A549 treated with CORT108297 at 1 μM for 4 hours (cell line): ENCODE measurements around the gene ATP8B1. TPM values are rescaled to one million over a fixed set of nuclear protein-coding genes. Genes with fewer than 3 reads are reported as not detected.

Source experiments
- total RNA-seq: library from RNA; stranded (reverse); fragments of 200-300 nt; extraction: Qiagen RNA extraction; gene quantifications from 5 replicates; pipeline ENCODE4 v1.2.3, GENCODE V29; 2022

Gene ATP8B1
- total RNA-seq = 7.9 to 10.5 TPM (median 9.3 TPM) in 5 replicates

DNA sequence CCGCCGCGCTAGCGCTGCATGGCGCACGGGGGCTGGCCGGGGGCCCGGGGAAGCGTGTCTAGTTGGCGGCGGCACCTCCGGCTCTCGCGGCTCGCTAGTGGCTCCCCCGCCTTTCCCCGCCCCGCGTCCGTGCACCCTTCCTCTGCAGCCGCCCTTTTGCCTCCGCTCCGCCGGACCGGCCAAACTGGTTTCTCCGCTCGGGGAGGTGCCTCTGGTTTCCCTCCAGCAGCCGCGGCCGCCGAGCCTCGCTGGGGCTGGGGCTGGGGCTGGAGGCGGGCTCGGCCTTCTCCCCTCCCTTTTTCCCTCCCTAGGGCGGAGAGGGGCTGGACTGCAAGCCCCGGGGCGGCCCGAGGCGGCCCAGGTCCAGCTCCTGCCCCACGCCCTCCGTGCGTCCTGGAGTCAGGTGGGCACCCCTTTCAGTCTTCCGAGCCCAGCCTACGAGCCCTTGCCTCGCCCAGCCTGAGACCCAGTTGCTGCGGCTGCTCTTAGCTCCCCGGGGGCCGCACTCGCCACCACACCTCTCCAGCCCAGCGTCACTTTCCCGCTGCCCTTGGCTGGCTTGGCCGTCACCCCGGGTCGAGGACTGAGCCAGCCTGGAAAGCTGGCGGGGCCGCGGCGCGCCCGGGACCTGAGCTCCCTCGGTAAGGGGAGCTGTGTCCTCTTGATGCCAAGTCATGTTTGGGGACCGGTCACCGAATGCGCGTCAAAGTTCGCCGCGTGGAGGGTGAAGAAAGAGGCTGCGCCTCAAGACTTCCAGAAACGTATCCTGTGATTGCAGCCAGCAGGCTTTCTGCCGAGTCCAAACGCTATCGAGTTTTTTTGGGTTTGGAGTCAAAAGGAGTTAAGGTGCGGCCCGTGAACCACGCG, at the start of gene ATP8B1:
Gene ATP8B1 (minus strand): TSS at position 213 of the 867 bp plus-strand sequence. CDS start 71,508 bp downstream, outside the sequence.

Other genes with a start within 250 kb of the ATP8B1 start
- 36.9 to 41.3 TPM (median 40.4 TPM) in 5 replicates for gene FECH, start 216.6 kb downstream of the ATP8B1 start, total RNA-seq
- 77.8 to 151 TPM (median 79.7 TPM) in 5 replicates for gene NARS1, start 181.5 kb downstream of the ATP8B1 start, total RNA-seq
- 26.5 to 34.3 TPM (median 29.9 TPM) in 5 replicates for gene NEDD4L, start 240.9 kb upstream of the ATP8B1 start, total RNA-seq